HepG2 (cell line): ENCODE results near the gene COL18A1. TPM values are rescaled to one million over a fixed set of nuclear protein-coding genes. Genes with fewer than 3 reads are reported as not detected.
A peak's percentile ranks its signal among the peaks of the same experiment; 100 is the strongest.

ENCODE experiments used
- HNF4A ChIP-seq: sonication (generic); formaldehyde crosslinking; IDR thresholded peaks from 2 replicates; pipeline ENCODE4 v1.4.0; 2020; ENCODE audit warnings: missing genetic modification reagents
- MED1 ChIP-seq: sonication (generic); formaldehyde crosslinking; IDR thresholded peaks from 2 replicates; pipeline ENCODE4 v1.4.0; 2020; ENCODE audit warnings: missing genetic modification reagents
- NR2C2 ChIP-seq: sonication (generic); formaldehyde crosslinking; IDR thresholded peaks from 2 replicates; pipeline ENCODE4 v1.4.0; 2020; ENCODE audit warnings: missing genetic modification reagents, mild to moderate bottlenecking, moderate library complexity, borderline replicate concordance
- polyA plus RNA-seq, 8 experiments: library from polyadenylated mRNA; depleted of rRNA in 3 of 8; stranded (reverse) in 7 of 8; unstranded in 1 of 8; fragments of >200 nt; fragmentation: Illumina TruSeq in 4 of 8; extraction: Trizol in 4 of 8; gene quantifications; 2 replicates each; pipeline versions ENCODE4 v1.2.1 to v1.2.3, GENCODE V29; 2011 to 2016; ENCODE audit warnings: low read depth in 4 of 8, missing spikeins in 1 of 8, mixed read lengths in 1 of 8; ENCODE audit not compliant: insufficient read depth in 1 of 8
- total RNA-seq, 5 experiments: library from RNA; depleted of rRNA; stranded (reverse); fragments of >200 nt; fragmentation: Illumina TruSeq; extraction: Trizol; gene quantifications; 2 replicates each; pipeline ENCODE4 v1.2.3, GENCODE V29; 2016; ENCODE audit warnings: low read depth in 1 of 5
- TF ChIP-seq, protein P1 (sequence below): sonication (generic); formaldehyde crosslinking; IDR thresholded peaks from 2 replicates; pipeline ENCODE4 v1.4.0; 2020; ENCODE audit warnings: missing genetic modification reagents, borderline replicate concordance
- TF ChIP-seq, protein P2 (sequence below): sonication (generic); formaldehyde crosslinking; IDR thresholded peaks from 2 replicates; pipeline ENCODE4 v1.4.0; 2020; ENCODE audit warnings: missing genetic modification reagents, borderline replicate concordance
- TF ChIP-seq, protein P3 (sequence below): sonication (generic); formaldehyde crosslinking; conservative IDR thresholded peaks from 2 replicates; pipeline ENCODE4 v1.4.0; 2020; ENCODE audit warnings: missing genetic modification reagents
- TF ChIP-seq, protein P4 (sequence below): sonication (generic); formaldehyde crosslinking; IDR thresholded peaks from 2 replicates; pipeline ENCODE4 v1.4.0; 2020; ENCODE audit warnings: mild to moderate bottlenecking, missing genetic modification reagents
- TF ChIP-seq, protein P5 (sequence below): IDR thresholded peaks from 2 replicates; pipeline ENCODE4 v1.6.1; 2016; ENCODE audit warnings: low read depth, borderline replicate concordance

The COL18A1 gene
- total and polyA plus RNA-seq, 2 of the 13 experiments (the other 11 are each of a cell fraction or from before 2014, with no cell fraction given), result 79.0 to 102 TPM

DNA sequence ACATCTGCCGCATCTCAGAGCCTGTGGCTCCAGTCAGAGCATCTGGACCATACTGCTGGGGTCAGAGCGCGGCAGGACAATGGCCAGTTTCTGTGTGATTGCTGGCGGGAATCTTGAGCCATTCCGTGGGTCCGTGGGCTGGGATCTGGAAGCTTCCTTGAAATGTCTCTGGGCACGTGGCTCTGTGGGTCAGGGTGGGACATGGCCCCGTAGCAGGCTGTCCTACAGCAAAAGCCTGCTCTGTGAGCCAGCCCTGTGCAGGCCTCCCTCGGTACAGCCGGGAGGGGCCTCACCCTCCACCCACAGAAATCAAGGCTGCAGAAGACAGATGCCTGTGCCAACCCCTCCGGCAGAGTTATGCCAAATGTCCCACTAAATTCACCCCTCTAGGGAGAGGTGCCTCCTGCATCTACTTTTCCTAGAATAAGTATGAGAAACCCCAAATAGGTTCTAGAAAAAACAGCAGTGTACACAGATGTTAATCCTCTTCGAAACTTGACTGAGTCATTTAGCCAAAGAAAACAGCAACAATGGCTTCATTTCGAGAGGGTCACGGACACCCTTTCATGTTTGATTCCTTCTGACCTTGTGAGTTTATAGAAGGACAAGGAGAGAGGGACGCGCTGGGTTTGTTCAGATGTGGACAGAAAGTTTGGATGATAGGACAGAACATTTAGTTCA lies 27.8 kb downstream of the COL18A1 start (continued):
- TF ChIP-seq, protein P1, sequence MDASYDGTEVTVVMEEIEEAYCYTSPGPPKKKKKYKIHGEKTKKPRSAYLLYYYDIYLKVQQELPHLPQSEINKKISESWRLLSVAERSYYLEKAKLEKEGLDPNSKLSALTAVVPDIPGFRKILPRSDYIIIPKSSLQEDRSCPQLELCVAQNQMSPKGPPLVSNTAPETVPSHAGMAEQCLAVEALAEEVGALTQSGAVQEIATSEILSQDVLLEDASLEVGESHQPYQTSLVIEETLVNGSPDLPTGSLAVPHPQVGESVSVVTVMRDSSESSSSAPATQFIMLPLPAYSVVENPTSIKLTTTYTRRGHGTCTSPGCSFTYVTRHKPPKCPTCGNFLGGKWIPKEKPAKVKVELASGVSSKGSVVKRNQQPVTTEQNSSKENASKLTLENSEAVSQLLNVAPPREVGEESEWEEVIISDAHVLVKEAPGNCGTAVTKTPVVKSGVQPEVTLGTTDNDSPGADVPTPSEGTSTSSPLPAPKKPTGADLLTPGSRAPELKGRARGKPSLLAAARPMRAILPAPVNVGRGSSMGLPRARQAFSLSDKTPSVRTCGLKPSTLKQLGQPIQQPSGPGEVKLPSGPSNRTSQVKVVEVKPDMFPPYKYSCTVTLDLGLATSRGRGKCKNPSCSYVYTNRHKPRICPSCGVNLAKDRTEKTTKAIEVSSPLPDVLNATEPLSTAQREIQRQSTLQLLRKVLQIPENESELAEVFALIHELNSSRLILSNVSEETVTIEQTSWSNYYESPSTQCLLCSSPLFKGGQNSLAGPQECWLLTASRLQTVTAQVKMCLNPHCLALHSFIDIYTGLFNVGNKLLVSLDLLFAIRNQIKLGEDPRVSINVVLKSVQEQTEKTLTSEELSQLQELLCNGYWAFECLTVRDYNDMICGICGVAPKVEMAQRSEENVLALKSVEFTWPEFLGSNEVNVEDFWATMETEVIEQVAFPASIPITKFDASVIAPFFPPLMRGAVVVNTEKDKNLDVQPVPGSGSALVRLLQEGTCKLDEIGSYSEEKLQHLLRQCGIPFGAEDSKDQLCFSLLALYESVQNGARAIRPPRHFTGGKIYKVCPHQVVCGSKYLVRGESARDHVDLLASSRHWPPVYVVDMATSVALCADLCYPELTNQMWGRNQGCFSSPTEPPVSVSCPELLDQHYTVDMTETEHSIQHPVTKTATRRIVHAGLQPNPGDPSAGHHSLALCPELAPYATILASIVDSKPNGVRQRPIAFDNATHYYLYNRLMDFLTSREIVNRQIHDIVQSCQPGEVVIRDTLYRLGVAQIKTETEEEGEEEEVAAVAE (CRISPR knock-in tag), result no peak
- TF ChIP-seq, protein P2, sequence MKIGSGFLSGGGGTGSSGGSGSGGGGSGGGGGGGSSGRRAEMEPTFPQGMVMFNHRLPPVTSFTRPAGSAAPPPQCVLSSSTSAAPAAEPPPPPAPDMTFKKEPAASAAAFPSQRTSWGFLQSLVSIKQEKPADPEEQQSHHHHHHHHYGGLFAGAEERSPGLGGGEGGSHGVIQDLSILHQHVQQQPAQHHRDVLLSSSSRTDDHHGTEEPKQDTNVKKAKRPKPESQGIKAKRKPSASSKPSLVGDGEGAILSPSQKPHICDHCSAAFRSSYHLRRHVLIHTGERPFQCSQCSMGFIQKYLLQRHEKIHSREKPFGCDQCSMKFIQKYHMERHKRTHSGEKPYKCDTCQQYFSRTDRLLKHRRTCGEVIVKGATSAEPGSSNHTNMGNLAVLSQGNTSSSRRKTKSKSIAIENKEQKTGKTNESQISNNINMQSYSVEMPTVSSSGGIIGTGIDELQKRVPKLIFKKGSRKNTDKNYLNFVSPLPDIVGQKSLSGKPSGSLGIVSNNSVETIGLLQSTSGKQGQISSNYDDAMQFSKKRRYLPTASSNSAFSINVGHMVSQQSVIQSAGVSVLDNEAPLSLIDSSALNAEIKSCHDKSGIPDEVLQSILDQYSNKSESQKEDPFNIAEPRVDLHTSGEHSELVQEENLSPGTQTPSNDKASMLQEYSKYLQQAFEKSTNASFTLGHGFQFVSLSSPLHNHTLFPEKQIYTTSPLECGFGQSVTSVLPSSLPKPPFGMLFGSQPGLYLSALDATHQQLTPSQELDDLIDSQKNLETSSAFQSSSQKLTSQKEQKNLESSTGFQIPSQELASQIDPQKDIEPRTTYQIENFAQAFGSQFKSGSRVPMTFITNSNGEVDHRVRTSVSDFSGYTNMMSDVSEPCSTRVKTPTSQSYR (CRISPR knock-in tag), result peak; percentile 31; the same call in 1 of the 2 replicates
- TF ChIP-seq, protein P3, sequence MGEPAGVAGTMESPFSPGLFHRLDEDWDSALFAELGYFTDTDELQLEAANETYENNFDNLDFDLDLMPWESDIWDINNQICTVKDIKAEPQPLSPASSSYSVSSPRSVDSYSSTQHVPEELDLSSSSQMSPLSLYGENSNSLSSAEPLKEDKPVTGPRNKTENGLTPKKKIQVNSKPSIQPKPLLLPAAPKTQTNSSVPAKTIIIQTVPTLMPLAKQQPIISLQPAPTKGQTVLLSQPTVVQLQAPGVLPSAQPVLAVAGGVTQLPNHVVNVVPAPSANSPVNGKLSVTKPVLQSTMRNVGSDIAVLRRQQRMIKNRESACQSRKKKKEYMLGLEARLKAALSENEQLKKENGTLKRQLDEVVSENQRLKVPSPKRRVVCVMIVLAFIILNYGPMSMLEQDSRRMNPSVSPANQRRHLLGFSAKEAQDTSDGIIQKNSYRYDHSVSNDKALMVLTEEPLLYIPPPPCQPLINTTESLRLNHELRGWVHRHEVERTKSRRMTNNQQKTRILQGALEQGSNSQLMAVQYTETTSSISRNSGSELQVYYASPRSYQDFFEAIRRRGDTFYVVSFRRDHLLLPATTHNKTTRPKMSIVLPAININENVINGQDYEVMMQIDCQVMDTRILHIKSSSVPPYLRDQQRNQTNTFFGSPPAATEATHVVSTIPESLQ, result no peak
- TF ChIP-seq, protein P4, sequence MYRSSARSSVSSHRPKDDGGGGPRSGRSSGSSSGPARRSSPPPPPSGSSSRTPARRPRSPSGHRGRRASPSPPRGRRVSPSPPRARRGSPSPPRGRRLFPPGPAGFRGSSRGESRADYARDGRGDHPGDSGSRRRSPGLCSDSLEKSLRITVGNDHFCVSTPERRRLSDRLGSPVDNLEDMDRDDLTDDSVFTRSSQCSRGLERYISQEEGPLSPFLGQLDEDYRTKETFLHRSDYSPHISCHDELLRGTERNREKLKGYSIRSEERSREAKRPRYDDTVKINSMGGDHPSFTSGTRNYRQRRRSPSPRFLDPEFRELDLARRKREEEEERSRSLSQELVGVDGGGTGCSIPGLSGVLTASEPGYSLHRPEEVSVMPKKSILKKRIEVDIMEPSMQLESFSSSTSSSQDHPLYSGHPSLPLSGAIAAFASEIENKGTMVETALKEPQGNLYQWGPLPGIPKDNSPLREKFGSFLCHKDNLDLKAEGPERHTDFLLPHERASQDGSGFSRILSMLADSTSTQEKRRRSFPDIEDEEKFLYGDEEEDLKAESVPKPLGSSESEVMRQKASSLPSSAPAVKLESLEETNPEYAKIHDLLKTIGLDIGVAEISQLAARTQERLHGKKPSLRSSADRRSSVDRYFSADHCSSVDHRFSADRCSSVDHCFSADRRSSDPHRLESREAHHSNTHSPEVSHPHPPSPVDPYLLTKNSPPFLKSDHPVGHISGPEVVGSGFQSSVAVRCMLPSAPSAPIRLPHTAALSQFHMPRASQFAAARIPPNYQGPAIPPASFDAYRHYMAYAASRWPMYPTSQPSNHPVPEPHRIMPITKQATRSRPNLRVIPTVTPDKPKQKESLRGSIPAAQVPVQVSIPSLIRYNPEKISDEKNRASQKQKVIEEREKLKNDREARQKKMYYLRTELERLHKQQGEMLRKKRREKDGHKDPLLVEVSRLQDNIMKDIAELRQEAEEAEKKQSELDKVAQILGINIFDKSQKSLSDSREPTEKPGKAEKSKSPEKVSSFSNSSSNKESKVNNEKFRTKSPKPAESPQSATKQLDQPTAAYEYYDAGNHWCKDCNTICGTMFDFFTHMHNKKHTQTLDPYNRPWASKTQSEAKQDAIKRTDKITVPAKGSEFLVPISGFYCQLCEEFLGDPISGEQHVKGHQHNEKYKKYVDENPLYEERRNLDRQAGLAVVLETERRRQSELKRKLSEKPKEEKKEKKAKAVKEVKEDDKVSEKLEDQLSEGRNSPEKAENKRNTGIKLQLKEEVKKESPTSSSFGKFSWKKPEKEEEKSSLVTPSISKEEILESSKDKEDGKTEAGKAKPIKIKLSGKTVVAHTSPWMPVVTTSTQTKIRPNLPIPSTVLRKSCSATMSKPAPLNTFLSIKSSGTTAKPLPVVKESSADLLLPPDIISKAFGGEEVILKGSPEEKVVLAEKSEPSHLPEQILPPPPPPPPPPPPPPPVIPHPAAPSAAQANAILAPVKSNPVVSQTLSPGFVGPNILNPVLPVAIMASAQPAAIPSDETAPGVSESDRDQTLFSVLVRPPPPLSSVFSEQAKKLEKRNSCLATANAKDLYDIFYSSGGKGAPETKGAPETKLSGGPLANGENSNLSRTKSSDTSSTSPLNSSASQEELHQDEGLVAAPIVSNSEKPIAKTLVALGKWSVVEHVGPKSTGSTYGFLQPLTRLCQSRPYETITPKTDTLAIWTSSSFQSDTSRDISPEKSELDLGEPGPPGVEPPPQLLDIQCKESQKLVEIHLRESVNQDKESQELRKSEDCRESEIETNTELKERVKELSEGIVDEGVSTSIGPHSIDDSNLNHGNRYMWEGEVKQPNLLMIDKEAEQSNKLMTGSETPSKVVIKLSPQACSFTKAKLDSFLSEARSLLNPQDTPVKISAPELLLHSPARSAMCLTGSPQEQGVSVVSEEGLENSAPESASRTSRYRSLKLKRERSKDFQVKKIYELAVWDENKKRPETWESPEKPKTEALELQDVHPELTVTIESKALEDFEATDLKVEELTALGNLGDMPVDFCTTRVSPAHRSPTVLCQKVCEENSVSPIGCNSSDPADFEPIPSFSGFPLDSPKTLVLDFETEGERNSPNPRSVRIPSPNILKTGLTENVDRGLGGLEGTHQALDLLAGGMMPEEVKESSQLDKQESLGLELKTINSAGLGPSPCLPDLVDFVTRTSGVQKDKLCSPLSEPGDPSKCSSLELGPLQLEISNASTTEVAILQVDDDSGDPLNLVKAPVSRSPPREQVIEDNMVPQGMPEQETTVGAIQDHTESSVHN, result no peak
- TF ChIP-seq MED1 (CRISPR knock-in tag), result peak; percentile 57; the same call in 1 of the 2 replicates
- TF ChIP-seq, protein P5, sequence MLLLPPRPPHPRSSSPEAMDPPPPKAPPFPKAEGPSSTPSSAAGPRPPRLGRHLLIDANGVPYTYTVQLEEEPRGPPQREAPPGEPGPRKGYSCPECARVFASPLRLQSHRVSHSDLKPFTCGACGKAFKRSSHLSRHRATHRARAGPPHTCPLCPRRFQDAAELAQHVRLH (CRISPR knock-in tag), result no peak
- peak; percentile 45; the same call in 1 of the 2 replicates for TF ChIP-seq NR2C2 (CRISPR knock-in tag)
- TF ChIP-seq HNF4A (CRISPR knock-in tag), result peak; percentile 53
